Measurements from ENCODE around the gene POGLUT2.

GRCh38 chr13:102774591-102775520, 23.9 kb downstream of the POGLUT2 start:
- TF ChIP-seq BHLHE40 (IDR thresholded peaks at IDR 0.05; ENCODE audit: borderline replicate concordance) (no peak), SUZ12 (IDR thresholded peaks at IDR 0.05) (no peak), FOXA1 (IDR thresholded peaks at IDR 0.05) (no peak), ELF4 (IDR thresholded peaks at IDR 0.05) (no peak), SP1 (IDR thresholded peaks at IDR 0.05) (no peak), FOXK2 (IDR thresholded peaks at IDR 0.05) (no peak), L3MBTL2 (conservative IDR thresholded peaks at IDR 0.05) (no peak), HDGF (IDR thresholded peaks at IDR 0.05; ENCODE audit: borderline replicate concordance) (no peak), ARNT (IDR thresholded peaks at IDR 0.05) (no peak), FOXM1 (IDR thresholded peaks at IDR 0.05; ENCODE audit: borderline replicate concordance) (no peak), NFRKB (IDR thresholded peaks at IDR 0.05) (no peak), TARDBP (IDR thresholded peaks at IDR 0.05) (no peak), PKNOX1 (IDR thresholded peaks at IDR 0.05) (no peak)
